Middle frontal gyrus (tissue), 1 donor: Measurements from ENCODE around the gene NME3.

ENCODE experiments used
- DNase-seq: peaks from one replicate; pipeline ENCODE4 v3.0.0-alpha.2; 2015; ENCODE audit warnings: low spot score; ENCODE audit errors: extremely low spot score

Gene NME3

GRCh38 chr16:1780677-1781072 is 9.3 kb upstream of the NME3 start:
- no peak for DNase-seq

GRCh38 chr16:1779741-1780676 is 8.7 kb upstream of the NME3 start:
- DNase-seq: no peak

GRCh38 chr16:1779234-1779701 is 7.9 kb upstream of the NME3 start:
- DNase-seq: no peak

GRCh38 chr16:1778200-1779179 is 7.1 kb upstream of the NME3 start:
- no peak for DNase-seq

- DNase-seq: no peak
Observed at GRCh38 chr16:1777375-1778199, 6.2 kb upstream of the NME3 start.

GRCh38 chr16:1776991-1777374 is 5.6 kb upstream of the NME3 start:
- DNase-seq: no peak

- no peak for DNase-seq
Observed at GRCh38 chr16:1776672-1776955, 5.3 kb upstream of the NME3 start.

GRCh38 chr16:1775846-1776671 is 4.7 kb upstream of the NME3 start:
- DNase-seq: no peak

- DNase-seq: no peak
Observed at GRCh38 chr16:1775006-1775845, 3.9 kb upstream of the NME3 start.

GRCh38 chr16:1774448-1774780 is 3.1 kb upstream of the NME3 start:
- no peak for DNase-seq

GRCh38 chr16:1773703-1774447 is 2.5 kb upstream of the NME3 start:
- DNase-seq: no peak

GRCh38 chr16:1772908-1773702 is 1.8 kb upstream of the NME3 start, which contains the start of gene MRPS34:
Gene MRPS34, minus strand, starts transcription at chr16:1773134. Its CDS starts 15 bp downstream, at chr16:1773119.
- peak; percentile 62 for DNase-seq

- no peak for DNase-seq
Observed at GRCh38 chr16:1772362-1772907, 1.1 kb upstream of the NME3 start, which contains the start of gene EME2. Gene EME2, plus strand, starts transcription at chr16:1772810. Its CDS starts 418 bp downstream, at chr16:1773228.

GRCh38 chr16:1771864-1772361 is 570 bp upstream of the NME3 start:
- no peak for DNase-seq

GRCh38 chr16:1770328-1771187 is 785 bp downstream of the NME3 start:
- peak; percentile 59 for DNase-seq
